H1 (cell line): ENCODE measurements around the gene ERICH3. TPM values are rescaled to one million over a fixed set of nuclear protein-coding genes. Genes with fewer than 3 reads are reported as not detected.

ENCODE experiments used
- CTCF ChIA-PET: fragments of 300-600 bp; sonication (Branson Sonifier 250); formaldehyde crosslinking; loops from one replicate; lab custom pipeline; 2021; ENCODE audit not compliant: partially characterized antibody; lab: Charles Lee
- POLR2A ChIA-PET: fragments of 300-600 bp; sonication (Branson Sonifier 250); formaldehyde crosslinking; loops from one replicate; lab custom pipeline; 2021; ENCODE audit warnings: inconsistent platforms; ENCODE audit not compliant: partially characterized antibody; lab: Charles Lee
- DNase-seq, 2 experiments: peaks; one replicate each; pipeline versions ENCODE4 v3.0.0 to v3.0.0-alpha.2; 2010 to 2022; ENCODE audit warnings: low spot score in 2 of 2, low read depth in 1 of 2, mixed read lengths in 1 of 2
- FAIRE-seq: peaks from 2 replicates; lab custom pipeline; 2011; peaks lifted over from hg19 to GRCh38; lab: Jason Lieb, UNC
- H2AFZ ChIP-seq: 2 replicates; pipeline ENCODE4 v1.8.1; 2012; ENCODE audit warnings: low read length, inconsistent platforms
- H2AK5ac ChIP-seq: 2 replicates; pipeline ENCODE4 v1.6.1; 2013; ENCODE audit warnings: low read depth, low read length
- H2BK120ac ChIP-seq: replicated peaks from 2 replicates; pipeline ENCODE3; 2013; ENCODE audit warnings: low read depth, low read length, inconsistent platforms
- H2BK12ac ChIP-seq: 2 replicates; pipeline ENCODE4 v1.6.1; 2013; ENCODE audit warnings: low read depth, low read length
- H2BK15ac ChIP-seq: 2 replicates; pipeline ENCODE4 v1.6.1; 2013; ENCODE audit warnings: low read length
- H2BK20ac ChIP-seq: 2 replicates; pipeline ENCODE4 v1.6.1; 2013; ENCODE audit warnings: low read length
- H2BK5ac ChIP-seq: 2 replicates; pipeline ENCODE4 v1.6.1; 2013; ENCODE audit warnings: low read depth, low read length
- H3K14ac ChIP-seq: 2 replicates; pipeline ENCODE4 v1.6.1; 2013; ENCODE audit warnings: inconsistent platforms; ENCODE audit not compliant: insufficient read length
- H3K18ac ChIP-seq: 2 replicates; pipeline ENCODE4 v1.6.1; 2013; ENCODE audit warnings: low read length; ENCODE audit errors: extremely low read depth
- H3K23ac ChIP-seq: 2 replicates; pipeline ENCODE4 v1.6.1; 2013; ENCODE audit warnings: inconsistent platforms; ENCODE audit not compliant: insufficient read length
- H3K23me2 ChIP-seq: 2 replicates; pipeline ENCODE4 v1.6.1; 2013; ENCODE audit warnings: low read depth, low read length
- H3K27ac ChIP-seq: 2 replicates; pipeline ENCODE4 v1.6.1; 2011; ENCODE audit warnings: low read depth, low read length, inconsistent platforms
- H3K27me3 ChIP-seq, 4 experiments: replicated peaks in 1 of 4; 1 replicate in 1 of 4; 2 replicates in 3 of 4; pipeline versions ENCODE4 v1.6.1 to v1.8.1; 2011 to 2013; ENCODE audit warnings: low read length in 3 of 4, mild to moderate bottlenecking in 3 of 4, inconsistent platforms in 2 of 4, mixed read lengths in 2 of 4, moderate library complexity in 1 of 4; ENCODE audit not compliant: control insufficient read depth in 3 of 4, insufficient read depth in 3 of 4; ENCODE audit errors: extremely low read depth in 1 of 4
- H3K36me3 ChIP-seq, 4 experiments: 2 replicates each; pipeline versions ENCODE4 v1.6.1 to v1.8.1; 2011 to 2013; ENCODE audit warnings: mild to moderate bottlenecking in 4 of 4, low read length in 3 of 4, moderate library complexity in 2 of 4, control low read depth in 1 of 4, inconsistent platforms in 1 of 4; ENCODE audit not compliant: insufficient read depth in 4 of 4, control insufficient read depth in 2 of 4
- H3K4ac ChIP-seq: replicated peaks from 2 replicates; pipeline ENCODE3; 2013; ENCODE audit warnings: low read length, low read depth, mixed read lengths, inconsistent platforms; ENCODE audit not compliant: insufficient read length
- H3K4me1 ChIP-seq, 4 experiments: replicated peaks in 1 of 4; 1 replicate in 1 of 4; 2 replicates in 3 of 4; pipeline versions ENCODE4 v1.6.1 to v1.8.1; 2011 to 2013; ENCODE audit warnings: low read length in 3 of 4, inconsistent platforms in 2 of 4, mixed read lengths in 1 of 4; ENCODE audit not compliant: insufficient read depth in 4 of 4, control insufficient read depth in 3 of 4
- H3K4me2 ChIP-seq, 2 experiments: 2 replicates each; pipeline versions ENCODE4 v1.6.1 to v1.8.1; 2011 to 2013; ENCODE audit warnings: low read depth in 2 of 2, low read length in 2 of 2, control low read depth in 1 of 2, inconsistent platforms in 1 of 2, mild to moderate bottlenecking in 1 of 2; ENCODE audit not compliant: insufficient read depth in 1 of 2
- H3K4me3 ChIP-seq, 4 experiments: fragments of 200-600, 300-600 bp in 1 of 4; sonication (generic), shearing (Covaris generic), sonication (Bioruptor Twin) in 1 of 4; 2 replicates each; pipeline versions ENCODE4 v1.5.1 to v1.8.1; 2011 to 2016; ENCODE audit warnings: low read length in 4 of 4, low read depth in 3 of 4, control low read depth in 2 of 4, inconsistent platforms in 2 of 4, mild to moderate bottlenecking in 2 of 4, mixed read lengths in 1 of 4, moderate library complexity in 1 of 4; ENCODE audit not compliant: insufficient read depth in 2 of 4; ENCODE audit errors: extremely low read depth in 1 of 4
- H3K56ac ChIP-seq: replicated peaks from 2 replicates; pipeline ENCODE3; 2013; ENCODE audit warnings: low read depth, mild to moderate bottlenecking, mixed read lengths, low read length, inconsistent platforms; ENCODE audit not compliant: insufficient read length
- H3K79me1 ChIP-seq: 2 replicates; pipeline ENCODE4 v1.6.1; 2013; ENCODE audit warnings: low read depth, low read length, control low read depth
- H3K79me2 ChIP-seq, 2 experiments: 2 replicates each; pipeline versions ENCODE4 v1.6.1 to v1.8.1; 2012 to 2013; ENCODE audit warnings: low read length in 2 of 2, mild to moderate bottlenecking in 2 of 2, inconsistent platforms in 1 of 2; ENCODE audit not compliant: insufficient read depth in 2 of 2, control insufficient read depth in 1 of 2
- H3K9ac ChIP-seq, 4 experiments: replicated peaks in 1 of 4; 1 replicate in 1 of 4; 2 replicates in 3 of 4; pipeline versions ENCODE4 v1.6.1 to v1.8.1; 2011 to 2013; ENCODE audit warnings: low read depth in 3 of 4, low read length in 3 of 4, control low read depth in 2 of 4, mild to moderate bottlenecking in 2 of 4, moderate library complexity in 2 of 4, inconsistent platforms in 1 of 4; ENCODE audit errors: extremely low read depth in 1 of 4
- H3K9me3 ChIP-seq, 2 experiments: 2 replicates each; pipeline versions ENCODE4 v1.6.1 to v1.8.1; 2012 to 2013; ENCODE audit warnings: mild to moderate bottlenecking in 2 of 2, moderate library complexity in 2 of 2, control low read depth in 1 of 2, inconsistent platforms in 1 of 2, low read depth in 1 of 2, low read length in 1 of 2, mixed read lengths in 1 of 2; ENCODE audit not compliant: insufficient read depth in 2 of 2
- H4K20me1 ChIP-seq, 2 experiments: replicated peaks in 1 of 2; 2 replicates each; pipeline versions ENCODE3 to v1.8.1; 2011 to 2013; ENCODE audit warnings: inconsistent platforms in 2 of 2, low read length in 2 of 2, mild to moderate bottlenecking in 1 of 2; ENCODE audit not compliant: insufficient read depth in 2 of 2, control insufficient read depth in 1 of 2
- H4K5ac ChIP-seq: 2 replicates; pipeline ENCODE4 v1.6.1; 2013; ENCODE audit warnings: low read length, low read depth, mixed read lengths, inconsistent platforms; ENCODE audit not compliant: insufficient read length
- H4K8ac ChIP-seq: 2 replicates; pipeline ENCODE4 v1.8.0; 2013; ENCODE audit warnings: mild to moderate bottlenecking, moderate library complexity, low read length, inconsistent platforms; ENCODE audit not compliant: insufficient read depth; ENCODE audit errors: extremely low read depth
- H4K91ac ChIP-seq: replicated peaks from 2 replicates; pipeline ENCODE3; 2013; ENCODE audit warnings: low read length, mixed read lengths, inconsistent platforms; ENCODE audit not compliant: insufficient read length
- BACH1 ChIP-seq: IDR thresholded peaks from 2 replicates; pipeline ENCODE4 v1.6.1; 2012; ENCODE audit warnings: low read length, improper control_type of control experiment
- BRCA1 ChIP-seq: IDR thresholded peaks from 2 replicates; pipeline ENCODE4 v1.6.1; 2012; ENCODE audit warnings: low read depth, low read length, improper control_type of control experiment
- CTBP2 ChIP-seq: IDR thresholded peaks from 2 replicates; pipeline ENCODE4 v1.7.0; 2011; ENCODE audit warnings: borderline replicate concordance, mild to moderate bottlenecking, moderate library complexity, mixed read lengths, low read length; ENCODE audit not compliant: insufficient read depth, insufficient read length
- HDAC2 ChIP-seq, 2 experiments: fragments of 300-600 bp in 1 of 2; sonication (generic) in 1 of 2; IDR thresholded peaks; 2 replicates each; pipeline ENCODE4 v1.6.1; 2011 to 2012; ENCODE audit warnings: low read depth in 2 of 2, low read length in 2 of 2, mild to moderate bottlenecking in 2 of 2, moderate library complexity in 2 of 2, borderline replicate concordance in 1 of 2, inconsistent platforms in 1 of 2
- JUN ChIP-seq: IDR thresholded peaks from 2 replicates; pipeline ENCODE4 v1.6.1; 2011; ENCODE audit warnings: low read depth, mild to moderate bottlenecking, improper control_type of control experiment, low read length
- JUND ChIP-seq: IDR thresholded peaks from 2 replicates; pipeline ENCODE4 v1.6.1; 2011; ENCODE audit warnings: mild to moderate bottlenecking, improper control_type of control experiment, low read length
- KDM1A ChIP-seq: fragments of 200-600, 300-600 bp; sonication (generic); IDR thresholded peaks from 2 replicates; pipeline ENCODE4 v1.7.1; 2016; ENCODE audit warnings: mild to moderate bottlenecking, low read length, borderline replicate concordance
- KDM4A ChIP-seq: IDR thresholded peaks from one replicate; pipeline ENCODE4 v1.7.1; 2012; ENCODE audit warnings: low read depth, mild to moderate bottlenecking, moderate library complexity, low read length, inconsistent platforms; ENCODE audit not compliant: severe bottlenecking
- NRF1 ChIP-seq: IDR thresholded peaks from 2 replicates; pipeline ENCODE4 v1.6.1; 2011; ENCODE audit warnings: mild to moderate bottlenecking, low read depth, low read length, improper control_type of control experiment
- TAF7 ChIP-seq: optimal IDR thresholded peaks from 2 replicates; pipeline ENCODE3; 2011; ENCODE audit warnings: low read depth, mild to moderate bottlenecking, inconsistent platforms, low read length, moderate library complexity, borderline replicate concordance
- ZNF274 ChIP-seq: IDR thresholded peaks from 2 replicates; pipeline ENCODE4 v1.7.0; 2012; ENCODE audit warnings: low read length, borderline replicate concordance; ENCODE audit errors: extremely low read depth
- polyA plus RNA-seq, 7 experiments: library from polyadenylated mRNA; depleted of rRNA in 3 of 7; stranded (reverse) in 5 of 7; unstranded in 2 of 7; fragments of >200 nt in 5 of 7; fragments of 200-250 nt in 2 of 7; gene quantifications; 1 replicate in 5 of 7; 2 replicates in 1 of 7; 4 replicates in 1 of 7; pipeline versions ENCODE4 v1.2.1 to v1.2.3, GENCODE V29; 2011 to 2013; ENCODE audit warnings: missing spikeins in 2 of 7, mixed read lengths in 2 of 7
- total RNA-seq: library from RNA; stranded (reverse); fragmentation: NEBNext Ultra II Directional; extraction: Animal tissue kit (Norgen Biotek cat#: 25700); gene quantifications from 2 replicates; pipeline ENCODE4 v1.2.1, GENCODE V29; 2021
- TF ChIP-seq, protein P1 (sequence below), 3 experiments: IDR thresholded peaks; 1 replicate in 2 of 3; 2 replicates in 1 of 3; pipeline versions ENCODE4 v1.5.1 to v1.6.1; 2011; ENCODE audit warnings: low read length in 3 of 3, mild to moderate bottlenecking in 3 of 3, inconsistent platforms in 2 of 3, low read depth in 1 of 3, moderate library complexity in 1 of 3; ENCODE audit not compliant: insufficient read depth in 1 of 3; ENCODE audit errors: control extremely low read depth in 1 of 3

The ERICH3 gene
- total and polyA plus RNA-seq, 2 of the 8 experiments (the other 6 are each of a cell fraction or from before 2014, with no cell fraction given), result 0.02 TPM; not detected in 1

DNA sequence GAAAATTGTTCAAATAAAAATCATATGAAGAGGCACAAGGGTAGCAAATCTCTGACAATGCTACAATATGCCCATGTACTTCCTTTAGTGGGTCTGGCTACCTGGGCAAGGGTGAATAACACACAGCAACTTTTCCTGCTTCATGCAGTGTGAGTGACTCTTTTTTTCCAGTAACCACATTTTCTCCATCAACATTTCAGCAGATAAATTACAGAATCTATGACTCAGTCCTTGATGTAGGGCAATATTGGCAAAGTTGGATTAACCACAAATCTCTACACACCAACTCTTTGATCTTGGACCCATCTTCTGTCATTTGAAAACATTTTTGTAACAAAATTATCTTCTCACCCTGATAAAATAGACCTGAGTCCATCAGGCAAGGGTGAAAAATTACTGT lies 31.7 kb downstream of the ERICH3 start:
- H3K23me2 ChIP-seq, result no peaks in the 10 kb centered on the region; the same call in 1 of the 2 replicates
- ChIA-PET CTCF (no interaction called here), POLR2A (no interaction called here)
- no peak overlapping the region for H2BK15ac ChIP-seq
- H3K4me3 ChIP-seq, result no peak overlapping the region
- FAIRE-seq, result no peak
- H2BK5ac ChIP-seq, result no peak overlapping the region
- H2AK5ac ChIP-seq, result no peak overlapping the region
- H3K4ac ChIP-seq, result no peak overlapping the region
- no peaks in the 10 kb centered on the region for H4K20me1 ChIP-seq
- no peak overlapping the region for H3K23ac ChIP-seq
- H3K56ac ChIP-seq, result no peak overlapping the region
- H4K91ac ChIP-seq, result no peak overlapping the region
- H3K4me1 ChIP-seq, result peaks cover 0 to 3% (median under 1%) of the 10 kb centered on the region in 4 experiments; a peak in 1 of 7 replicates
- H4K8ac ChIP-seq, result no peak overlapping the region
- no peaks in the 10 kb centered on the region for H3K79me2 ChIP-seq
- no peaks in the 10 kb centered on the region for H3K27me3 ChIP-seq
- no peak overlapping the region for H3K14ac ChIP-seq
- no peaks in the 10 kb centered on the region for H3K36me3 ChIP-seq
- no peak overlapping the region for H2BK120ac ChIP-seq
- H3K79me1 ChIP-seq, result no peaks in the 10 kb centered on the region
- no peaks in the 10 kb centered on the region for H3K9me3 ChIP-seq
- no peak overlapping the region for H3K27ac ChIP-seq
- DNase-seq, result no peak
- no peak overlapping the region for H2BK20ac ChIP-seq
- no peak overlapping the region for H3K18ac ChIP-seq
- H2AFZ ChIP-seq, result no peak overlapping the region
- no peak overlapping the region for H3K4me2 ChIP-seq
- H3K9ac ChIP-seq, result no peak overlapping the region
- H4K5ac ChIP-seq, result no peak overlapping the region
- H2BK12ac ChIP-seq, result no peak overlapping the region
- TF ChIP-seq, protein P1, sequence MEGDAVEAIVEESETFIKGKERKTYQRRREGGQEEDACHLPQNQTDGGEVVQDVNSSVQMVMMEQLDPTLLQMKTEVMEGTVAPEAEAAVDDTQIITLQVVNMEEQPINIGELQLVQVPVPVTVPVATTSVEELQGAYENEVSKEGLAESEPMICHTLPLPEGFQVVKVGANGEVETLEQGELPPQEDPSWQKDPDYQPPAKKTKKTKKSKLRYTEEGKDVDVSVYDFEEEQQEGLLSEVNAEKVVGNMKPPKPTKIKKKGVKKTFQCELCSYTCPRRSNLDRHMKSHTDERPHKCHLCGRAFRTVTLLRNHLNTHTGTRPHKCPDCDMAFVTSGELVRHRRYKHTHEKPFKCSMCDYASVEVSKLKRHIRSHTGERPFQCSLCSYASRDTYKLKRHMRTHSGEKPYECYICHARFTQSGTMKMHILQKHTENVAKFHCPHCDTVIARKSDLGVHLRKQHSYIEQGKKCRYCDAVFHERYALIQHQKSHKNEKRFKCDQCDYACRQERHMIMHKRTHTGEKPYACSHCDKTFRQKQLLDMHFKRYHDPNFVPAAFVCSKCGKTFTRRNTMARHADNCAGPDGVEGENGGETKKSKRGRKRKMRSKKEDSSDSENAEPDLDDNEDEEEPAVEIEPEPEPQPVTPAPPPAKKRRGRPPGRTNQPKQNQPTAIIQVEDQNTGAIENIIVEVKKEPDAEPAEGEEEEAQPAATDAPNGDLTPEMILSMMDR (IDR thresholded peaks at IDR 0.05; ENCODE audit: control extremely low read depth in 1 of 3, insufficient read depth in 1 of 3, low read depth in 1 of 3, low read length in 3 of 3), result no peak
- TF ChIP-seq JUN (no peak), JUND (no peak), BACH1 (no peak), KDM1A (no peak), HDAC2 (IDR thresholded peaks at IDR 0.05; ENCODE audit: borderline replicate concordance in 1 of 2, low read depth in 2 of 2, low read length in 2 of 2) (no peak), BRCA1 (no peak), NRF1 (no peak), KDM4A (no peak), ZNF274 (no peak), CTBP2 (no peak), TAF7 (no peak)
